DND-41 (cell line): Measurements from ENCODE around the gene VAV2.

ENCODE experiments used
- ATAC-seq: fragments of 200-7000 bp; cut with Tn5 transposase; 3 replicates; pipeline ENCODE4 v1.9.1; 2021; ENCODE audit warnings: low read depth; ENCODE audit not compliant: insufficient read depth
- DNase-seq: peaks from one replicate; pipeline ENCODE4 v3.0.0-alpha.2; 2020
- H2AFZ ChIP-seq: 2 replicates; pipeline ENCODE4 v1.6.0; 2012; ENCODE audit warnings: low read depth, low read length
- H3K27ac ChIP-seq: 2 replicates; pipeline ENCODE4 v1.5.1; 2012; ENCODE audit warnings: low read length, inconsistent platforms
- H3K27me3 ChIP-seq: fragments of 200-600 bp; sonication (generic); 2 replicates; pipeline ENCODE4 v1.6.0; 2012; ENCODE audit warnings: low read length, mild to moderate bottlenecking, inconsistent platforms; ENCODE audit not compliant: insufficient read depth, poor library complexity
- H3K36me3 ChIP-seq: 2 replicates; pipeline ENCODE4 v1.5.1; 2012; ENCODE audit warnings: low read length, inconsistent platforms; ENCODE audit not compliant: insufficient read depth
- H3K4me1 ChIP-seq: 2 replicates; pipeline ENCODE4 v1.5.1; 2012; ENCODE audit warnings: mild to moderate bottlenecking, low read length; ENCODE audit not compliant: insufficient read depth
- H3K4me2 ChIP-seq: 2 replicates; pipeline ENCODE4 v1.6.0; 2012; ENCODE audit warnings: mild to moderate bottlenecking, moderate library complexity, low read length, inconsistent platforms; ENCODE audit not compliant: insufficient read depth
- H3K4me3 ChIP-seq, 2 experiments: fragments of 200-600 bp in 1 of 2; shearing (Covaris generic) in 1 of 2; 2 replicates each; pipeline ENCODE4 v1.5.1; 2012 to 2016; ENCODE audit warnings: inconsistent platforms in 2 of 2, low read length in 2 of 2, mild to moderate bottlenecking in 2 of 2, low read depth in 1 of 2, moderate library complexity in 1 of 2
- H3K79me2 ChIP-seq: 2 replicates; pipeline ENCODE4 v1.6.0; 2012; ENCODE audit warnings: low read length, inconsistent platforms; ENCODE audit not compliant: insufficient read depth
- H3K9ac ChIP-seq: 2 replicates; pipeline ENCODE4 v1.6.0; 2012; ENCODE audit warnings: low read depth, mild to moderate bottlenecking, inconsistent platforms, low read length, moderate library complexity
- H3K9me3 ChIP-seq: 2 replicates; pipeline ENCODE4 v1.5.1; 2012; ENCODE audit warnings: low read length, moderate library complexity, mild to moderate bottlenecking, inconsistent platforms; ENCODE audit not compliant: insufficient read depth, severe bottlenecking
- H4K20me1 ChIP-seq: 2 replicates; pipeline ENCODE4 v1.6.0; 2012; ENCODE audit warnings: low read length; ENCODE audit not compliant: insufficient read depth
- EZH2 ChIP-seq: IDR thresholded peaks from 3 replicates; pipeline ENCODE4 v1.6.1; 2012; ENCODE audit warnings: borderline replicate concordance, low read depth, mild to moderate bottlenecking, moderate library complexity, low read length, inconsistent platforms; ENCODE audit not compliant: severe bottlenecking
- TF ChIP-seq, protein P1 (sequence below): IDR thresholded peaks from 2 replicates; pipeline ENCODE4 v1.5.1; 2012; ENCODE audit warnings: borderline replicate concordance, low read length, moderate library complexity, mild to moderate bottlenecking; ENCODE audit not compliant: poor library complexity, severe bottlenecking; ENCODE audit errors: extremely low read depth

Gene VAV2

DNA sequence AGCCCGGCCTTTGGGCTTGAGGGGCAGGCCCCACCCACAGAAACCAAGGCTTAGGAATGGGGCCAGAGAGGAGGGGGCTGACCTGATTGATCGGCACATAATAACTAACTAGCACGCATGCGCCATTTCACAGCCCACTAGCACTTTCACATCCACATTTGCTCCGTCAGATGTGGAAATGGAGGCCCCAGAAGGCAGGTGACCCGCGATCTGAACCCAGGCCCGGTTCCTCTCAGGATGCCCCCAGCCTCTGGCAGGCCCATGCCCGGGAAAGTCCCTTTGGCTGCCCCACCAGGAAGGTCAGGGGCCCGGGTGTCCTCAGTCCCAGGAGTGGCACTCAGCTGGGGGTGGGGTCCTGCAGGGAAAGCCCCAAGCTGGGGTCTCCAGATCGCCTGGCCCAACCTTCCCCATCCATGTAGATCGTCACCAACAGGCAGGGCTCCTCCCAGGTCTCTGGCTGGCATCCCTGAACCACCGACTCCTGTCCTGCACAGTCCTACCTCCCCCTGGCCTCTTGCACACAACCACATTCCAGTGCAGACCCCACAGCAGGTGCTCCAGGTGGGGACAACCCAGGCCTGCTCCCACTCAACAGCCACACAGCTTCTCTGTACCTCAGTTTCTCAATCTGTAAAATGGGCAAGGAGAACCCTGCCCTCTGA, 46.7 kb downstream of the VAV2 start:
- no peak overlapping the region for H3K4me2 ChIP-seq

DNA sequence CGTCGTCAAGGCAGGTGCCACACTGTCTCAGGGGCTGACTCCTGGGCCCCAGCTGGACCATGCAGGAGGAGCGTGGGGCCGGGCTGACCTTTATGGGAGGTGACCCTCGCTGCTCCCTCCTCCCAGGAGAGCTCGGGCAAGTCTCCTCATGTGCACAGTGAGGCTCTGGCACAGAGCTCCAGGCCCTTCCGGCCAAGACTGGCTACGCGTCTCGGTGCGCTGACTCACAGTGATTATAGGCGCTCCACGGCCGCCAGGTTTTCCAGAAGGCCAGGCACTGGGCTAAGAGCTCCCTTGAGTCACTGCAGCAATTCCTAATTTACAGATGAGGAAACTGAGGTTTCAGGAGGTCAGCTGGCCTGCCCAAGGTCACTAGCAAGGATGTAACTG, 47.4 kb downstream of the VAV2 start:
- TF ChIP-seq, protein P1, sequence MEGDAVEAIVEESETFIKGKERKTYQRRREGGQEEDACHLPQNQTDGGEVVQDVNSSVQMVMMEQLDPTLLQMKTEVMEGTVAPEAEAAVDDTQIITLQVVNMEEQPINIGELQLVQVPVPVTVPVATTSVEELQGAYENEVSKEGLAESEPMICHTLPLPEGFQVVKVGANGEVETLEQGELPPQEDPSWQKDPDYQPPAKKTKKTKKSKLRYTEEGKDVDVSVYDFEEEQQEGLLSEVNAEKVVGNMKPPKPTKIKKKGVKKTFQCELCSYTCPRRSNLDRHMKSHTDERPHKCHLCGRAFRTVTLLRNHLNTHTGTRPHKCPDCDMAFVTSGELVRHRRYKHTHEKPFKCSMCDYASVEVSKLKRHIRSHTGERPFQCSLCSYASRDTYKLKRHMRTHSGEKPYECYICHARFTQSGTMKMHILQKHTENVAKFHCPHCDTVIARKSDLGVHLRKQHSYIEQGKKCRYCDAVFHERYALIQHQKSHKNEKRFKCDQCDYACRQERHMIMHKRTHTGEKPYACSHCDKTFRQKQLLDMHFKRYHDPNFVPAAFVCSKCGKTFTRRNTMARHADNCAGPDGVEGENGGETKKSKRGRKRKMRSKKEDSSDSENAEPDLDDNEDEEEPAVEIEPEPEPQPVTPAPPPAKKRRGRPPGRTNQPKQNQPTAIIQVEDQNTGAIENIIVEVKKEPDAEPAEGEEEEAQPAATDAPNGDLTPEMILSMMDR, result no peak
- TF ChIP-seq EZH2, result no peak
- DNase-seq (no peak), ATAC-seq (no peak)
- Histone ChIP-seq H3K4me1 (no peaks in the 10 kb centered on the region), H3K4me2 (no peak overlapping the region), H2AFZ (no peak overlapping the region), H3K36me3 (no peaks in the 10 kb centered on the region), H4K20me1 (no peaks in the 10 kb centered on the region), H3K79me2 (no peaks in the 10 kb centered on the region), H3K27ac (no peak overlapping the region), H3K27me3 (no peaks in the 10 kb centered on the region), H3K9ac (no peak overlapping the region), H3K9me3 (no peaks in the 10 kb centered on the region), H3K4me3 (no peak overlapping the region)

More for the DNA sequence above, 46.7 kb downstream of the VAV2 start:
- H3K9ac ChIP-seq, result no peak overlapping the region
- TF ChIP-seq EZH2, result no peak
- TF ChIP-seq, protein P1, result no peak
- H3K36me3 ChIP-seq, result no peaks in the 10 kb centered on the region
- H3K4me1 ChIP-seq, result no peaks in the 10 kb centered on the region
- DNase-seq, result no peak
- H3K9me3 ChIP-seq, result no peaks in the 10 kb centered on the region
- no peak overlapping the region for H3K27ac ChIP-seq
- H3K27me3 ChIP-seq, result no peaks in the 10 kb centered on the region
- H3K4me3 ChIP-seq, result no peak overlapping the region
- no peak for ATAC-seq
- no peaks in the 10 kb centered on the region for H3K79me2 ChIP-seq
- H2AFZ ChIP-seq, result no peak overlapping the region
- no peaks in the 10 kb centered on the region for H4K20me1 ChIP-seq

GRCh38 chr9:133943781-133944745, 48.1 kb downstream of the VAV2 start:
- Histone ChIP-seq H3K27me3 (no peaks in the 10 kb centered on the region), H3K9ac (no peak overlapping the region), H3K4me1 (no peaks in the 10 kb centered on the region), H3K79me2 (no peaks in the 10 kb centered on the region), H4K20me1 (no peaks in the 10 kb centered on the region), H3K9me3 (no peaks in the 10 kb centered on the region), H3K4me2 (no peak overlapping the region), H3K4me3 (no peak overlapping the region), H3K36me3 (no peaks in the 10 kb centered on the region), H2AFZ (no peak overlapping the region), H3K27ac (no peak overlapping the region)
- DNase-seq, result no peak
- ATAC-seq, result no peak
- TF ChIP-seq EZH2, result no peak
- TF ChIP-seq, protein P1, result no peak
